Motor neuron (in vitro differentiated cells): Measurements from ENCODE around the gene GNAO1. TPM values are rescaled to one million over a fixed set of nuclear protein-coding genes. Genes with fewer than 3 reads are reported as not detected.
A peak's percentile ranks its signal among the peaks of the same experiment; 100 is the strongest.

Source experiments
- ATAC-seq, 8 experiments: fragments of 200-7000 bp; cut with Tn5 transposase; replicated peaks in 6 of 8; 2 replicates each; pipeline ENCODE4 v1.8.0; 2021; ENCODE audit warnings: mild to moderate bottlenecking in 8 of 8, moderate library complexity in 8 of 8
- H3K27ac ChIP-seq, 2 donors: fragments of 250-450 bp; sonication (Bioruptor Pico); 2 replicates each; pipeline ENCODE4 v1.9.0; 2021; ENCODE audit warnings: antibody characterized with exemption in 2 of 2, mild to moderate bottlenecking in 2 of 2, moderate library complexity in 1 of 2
- H3K4me1 ChIP-seq, 2 donors: fragments of 250-450 bp; sonication (Bioruptor Pico); replicated peaks in 1 of 2; 2 replicates each; pipeline ENCODE4 v1.6.1; 2021; ENCODE audit warnings: antibody characterized with exemption in 2 of 2, mild to moderate bottlenecking in 2 of 2, moderate library complexity in 1 of 2
- H3K4me3 ChIP-seq, 5 donors: fragments of 250-450 bp; sonication (Bioruptor Pico); 2 replicates each; pipeline ENCODE4 v1.9.0; 2021; ENCODE audit warnings: antibody characterized with exemption in 5 of 5, mild to moderate bottlenecking in 5 of 5, moderate library complexity in 4 of 5
- WGBS, 10 experiments: fragments of 450-650 bp; shearing (Covaris generic); methylation state at CpG; one replicate each; pipeline ENCODE4 v1.0.0; 2022; 5-methylcytosine and 5-hydroxymethylcytosine counted together
- in situ Hi-C, 9 experiments: fragments of 400-800 bp; cut with MboI; loops; one replicate each; pipeline ENCODE4 v1.15.0; 2021; ENCODE audit warnings: low sequenced_read_pairs in 9 of 9, low pct_unique_long_range_greater_than_20kb in 2 of 9; ENCODE audit not compliant: unreplicated experiment in 9 of 9
- total RNA-seq, 8 experiments: library from RNA; unstranded; fragments of 300-600 nt; gene quantifications; 2 replicates each; pipeline versions ENCODE4 v1.2.3 to v1.2.4, GENCODE V29; 2022

The GNAO1 gene
- total RNA-seq, 8 experiments from 2014 or later: 1.5 to 80.7 (median 44.8) TPM

DNA sequence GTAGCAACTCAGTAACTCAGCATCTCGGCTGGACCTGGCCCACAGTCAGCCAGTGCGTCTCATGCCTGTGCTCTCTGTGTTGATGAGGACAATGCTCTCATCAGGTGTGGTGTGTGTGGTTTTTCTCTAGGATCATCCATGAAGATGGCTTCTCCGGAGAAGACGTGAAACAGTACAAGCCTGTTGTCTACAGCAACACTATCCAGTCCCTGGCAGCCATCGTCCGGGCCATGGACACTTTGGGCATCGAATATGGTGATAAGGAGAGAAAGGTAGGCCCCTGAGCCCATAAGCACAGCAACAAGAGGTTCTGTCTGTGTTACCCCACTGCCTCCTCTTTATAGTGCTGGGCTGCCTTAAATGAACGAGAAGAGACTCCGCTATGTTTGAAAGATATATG, 84.5 kb downstream of the GNAO1 start:
- Histone ChIP-seq H3K27ac (no peak overlapping the region), H3K4me1 (peaks cover 0 to under 1% of the 10 kb centered on the region in 2 donors), H3K4me3 (no peak overlapping the region)
- ATAC-seq: no peak
- 81 to 100% (median 96%) methylated on average over 1 to 7 of the region's 9 CpGs; no CpG with 5 or more reads in 2 of the 10 experiments for WGBS, 10 experiments
- in situ Hi-C loops: no loop called here

DNA sequence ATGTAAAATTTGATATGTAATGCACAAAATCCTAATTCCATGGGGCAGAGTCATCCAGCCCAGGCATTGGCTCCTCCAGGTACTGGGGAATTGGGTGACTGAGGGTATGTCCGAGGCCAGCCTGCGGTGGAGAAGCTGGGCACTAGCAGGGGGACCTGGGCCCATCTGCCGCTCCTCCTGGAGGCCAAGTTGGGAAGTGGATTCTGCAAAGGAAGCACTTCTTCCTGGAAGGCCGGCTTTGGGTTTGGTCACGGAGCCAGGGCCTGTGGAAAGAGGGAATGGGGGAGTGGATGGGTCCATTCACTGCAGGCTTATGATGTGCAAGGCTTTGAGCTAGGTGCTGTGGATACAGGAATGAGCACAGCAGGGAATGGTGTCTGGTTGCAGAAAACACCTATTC, 85.8 kb downstream of the GNAO1 start:
- Histone ChIP-seq H3K4me1 (peaks cover 8 to 11% of the 10 kb centered on the region in 2 donors), H3K4me3 (no peak overlapping the region), H3K27ac (no peak overlapping the region)
- 20 to 100% (median 53%) methylated on average over 1 to 5 of the region's 5 CpGs; no CpG with 5 or more reads in 5 of the 10 experiments for WGBS, 10 experiments
- in situ Hi-C loops: no loop called here
- ATAC-seq: peak in 2 of 8 experiments; percentile 12 to 41

DNA sequence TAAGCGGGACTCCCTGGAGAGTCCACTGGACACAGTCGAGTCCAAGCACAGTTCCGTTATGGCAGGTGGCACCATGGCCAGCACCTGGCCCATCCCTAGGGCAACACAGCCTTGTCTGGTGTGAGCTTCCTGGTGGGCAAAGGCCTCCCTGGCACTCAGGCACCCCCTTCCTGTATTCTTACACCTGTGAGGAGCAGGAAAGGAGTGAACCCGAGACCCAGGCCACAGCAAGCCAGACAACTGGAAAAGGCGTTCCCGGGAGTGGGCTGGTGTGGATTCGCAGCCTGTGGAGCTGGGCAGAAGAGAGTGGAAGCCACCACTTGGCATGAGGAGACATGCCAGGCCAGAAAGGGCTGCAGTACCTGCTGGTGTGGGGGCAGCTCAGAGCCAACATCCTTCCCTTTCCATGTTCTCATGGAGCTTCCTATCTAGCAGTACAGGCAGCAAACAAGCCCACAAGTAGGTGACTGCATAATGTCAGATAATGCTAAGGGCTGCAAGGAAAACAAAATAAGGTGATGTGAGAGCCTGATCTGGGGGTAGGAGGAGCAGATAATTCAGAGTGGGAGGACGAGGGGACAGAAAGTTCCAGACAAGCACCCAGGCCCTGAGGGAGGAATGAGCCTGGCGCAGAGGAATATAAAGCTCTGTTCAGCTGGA, 87.0 kb downstream of the GNAO1 start:
- ATAC-seq: no peak
- no peak overlapping the region for H3K4me3 ChIP-seq
- H3K27ac ChIP-seq: no peak overlapping the region
- WGBS, 10 experiments: 51 to 93% (median 84%) methylated on average over 1 to 7 of the region's 9 CpGs; no CpG with 5 or more reads in 4 of the 10 experiments
- peaks cover 16 to 18% of the 10 kb centered on the region in 2 donors for H3K4me1 ChIP-seq
- in situ Hi-C loops: no loop called here

DNA sequence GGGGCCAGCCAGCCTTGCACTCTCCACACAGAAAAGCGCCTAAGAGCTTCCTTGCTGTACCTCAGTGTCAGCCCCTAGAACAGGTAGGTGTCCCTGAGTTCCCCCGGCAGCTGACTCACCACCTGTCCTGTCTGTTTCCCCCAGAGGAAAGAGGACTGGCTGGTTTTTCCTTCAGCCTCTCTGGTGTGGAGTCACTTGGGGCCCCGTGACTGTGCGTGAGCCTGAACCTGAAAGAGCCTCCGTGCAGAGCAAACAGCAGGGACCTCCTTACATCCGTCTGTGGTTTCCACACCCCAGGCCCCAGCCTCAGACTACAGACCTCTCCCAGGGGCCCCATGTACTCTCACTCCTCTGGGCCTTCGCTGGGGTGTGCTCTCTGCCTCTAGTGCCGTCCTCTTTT, 87.8 kb downstream of the GNAO1 start:
- no peak overlapping the region for H3K4me3 ChIP-seq
- in situ Hi-C loops: no loop called here
- H3K27ac ChIP-seq: no peak overlapping the region
- WGBS, 10 experiments: 10 to 100% (median 73%) methylated on average over 1 to 4 of the region's 8 CpGs; no CpG with 5 or more reads in 5 of the 10 experiments
- peaks cover 16 to 18% of the 10 kb centered on the region in 2 donors for H3K4me1 ChIP-seq
- no peak for ATAC-seq

DNA sequence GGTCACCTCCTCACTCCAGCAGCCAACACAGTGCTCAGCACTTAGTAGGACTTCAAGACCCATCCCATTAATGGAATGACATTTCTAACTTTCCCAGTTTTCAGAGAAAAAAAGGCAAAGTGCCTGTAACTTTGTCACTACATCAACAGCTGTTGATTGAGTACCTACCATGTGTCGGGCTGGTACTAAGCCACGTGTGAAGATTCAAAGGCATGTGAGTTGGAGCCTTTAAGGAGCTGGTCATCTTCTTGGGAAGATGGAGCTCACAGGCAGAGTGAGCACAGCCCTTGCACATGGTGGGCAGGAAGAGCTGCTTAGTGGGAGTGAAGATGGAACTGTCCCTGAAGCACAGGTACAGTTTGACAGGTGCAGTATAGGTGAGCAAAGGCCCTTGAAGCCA, 88.6 kb downstream of the GNAO1 start:
- ATAC-seq: no peak
- peaks cover 18 to 20% of the 10 kb centered on the region in 2 donors for H3K4me1 ChIP-seq
- WGBS, 10 experiments: 79 to 100% (median 100%) methylated on average over 1 to 2 of the region's 2 CpGs; no CpG with 5 or more reads in 5 of the 10 experiments
- in situ Hi-C loops: no loop called here
- no peak overlapping the region for H3K27ac ChIP-seq
- H3K4me3 ChIP-seq: no peak overlapping the region

DNA sequence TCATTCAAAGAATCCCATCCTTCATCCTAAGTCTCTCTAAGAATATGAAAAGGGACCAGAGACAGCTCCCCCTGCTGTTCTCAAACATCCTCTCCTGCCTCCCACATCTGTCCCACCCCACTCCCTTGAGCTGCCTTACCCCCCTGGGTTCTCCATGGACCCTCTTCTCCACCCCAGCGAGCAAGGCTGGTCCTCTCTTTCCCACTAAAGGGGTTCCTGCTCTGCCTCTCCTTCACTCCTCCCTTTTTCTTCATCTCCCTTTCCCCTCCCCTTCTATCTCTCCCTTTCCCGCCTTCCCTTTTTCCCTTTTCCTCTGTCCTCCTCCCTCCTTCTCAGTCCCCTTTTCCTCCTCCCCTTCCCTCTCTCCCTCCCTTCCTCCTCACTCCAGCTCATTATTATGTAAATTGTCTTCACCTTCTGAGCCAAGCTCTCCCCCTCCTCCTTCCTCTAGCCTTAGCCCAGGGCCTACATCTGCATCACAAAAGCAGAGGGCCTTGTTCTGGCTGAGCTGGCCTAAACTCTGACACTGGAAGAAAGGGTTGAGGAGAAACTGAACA, 90.0 kb downstream of the GNAO1 start:
- peak; percentile 75 to 97 (median 96) for ATAC-seq
- Histone ChIP-seq H3K4me1 (peaks cover 18 to 20% of the 10 kb centered on the region in 2 donors), H3K27ac (peak overlapping the region in 1 of 2 donors; percentile 23), H3K4me3 (no peak overlapping the region)
- 18 to 50% (median 20%) methylated on average over 1 to 2 of the region's 2 CpGs; no CpG with 5 or more reads in 7 of the 10 experiments for WGBS, 10 experiments
- in situ Hi-C loops: no loop called here

DNA sequence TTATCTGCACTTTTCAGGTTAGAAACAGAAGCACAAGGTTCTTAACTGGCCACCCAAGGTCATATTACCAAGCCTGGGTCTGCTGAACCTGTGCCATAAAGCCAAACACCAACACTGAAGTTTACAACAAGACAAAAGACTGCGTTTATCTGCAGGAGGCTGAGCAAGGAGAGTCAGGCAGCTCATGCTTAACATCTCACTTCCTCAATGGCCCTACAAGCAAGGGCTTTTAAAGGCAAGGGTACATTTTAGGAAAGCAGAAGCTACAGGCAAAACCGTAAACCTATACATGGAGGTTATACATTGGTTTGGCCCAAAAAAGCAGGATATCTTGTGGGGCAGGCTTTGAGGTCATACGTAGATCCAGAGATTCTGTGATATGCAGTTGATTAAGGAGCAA, 91.2 kb downstream of the GNAO1 start:
- Histone ChIP-seq H3K27ac (no peak overlapping the region), H3K4me3 (no peak overlapping the region), H3K4me1 (peaks cover 18 to 20% of the 10 kb centered on the region in 2 donors)
- WGBS, 10 experiments: 20 to 100% (median 64%) methylated on average over 1 to 3 of the region's 3 CpGs; no CpG with 5 or more reads in 2 of the 10 experiments
- no peak for ATAC-seq
- in situ Hi-C loops: no loop called here

DNA sequence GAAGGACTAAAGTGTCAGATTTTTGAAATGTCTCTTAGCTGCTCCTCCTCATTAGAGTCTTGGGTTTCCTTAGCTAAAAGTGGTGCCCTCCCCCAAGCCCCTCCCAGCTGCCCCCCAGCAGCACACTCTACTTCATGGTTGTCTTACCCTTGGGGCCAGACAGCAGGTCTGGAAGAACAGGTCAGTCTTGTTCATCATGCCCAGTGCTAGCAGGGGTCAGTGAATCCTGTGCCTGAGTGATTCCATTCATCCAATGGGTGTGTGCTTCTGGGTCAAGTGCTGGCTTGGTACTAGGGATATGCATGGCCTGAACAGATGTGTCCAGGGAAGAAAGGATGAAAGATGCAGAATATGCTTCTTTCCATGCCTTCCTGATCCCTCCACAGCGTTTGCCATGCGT, 93.2 kb downstream of the GNAO1 start:
- H3K4me1 ChIP-seq: peaks cover 18 to 23% of the 10 kb centered on the region in 2 donors
- WGBS, 10 experiments: 40 to 100% (median 58%) methylated on average over 1 to 2 of the region's 2 CpGs; no CpG with 5 or more reads in 7 of the 10 experiments
- in situ Hi-C loops: no loop called here
- no peak for ATAC-seq
- no peak overlapping the region for H3K27ac ChIP-seq
- no peak overlapping the region for H3K4me3 ChIP-seq

DNA sequence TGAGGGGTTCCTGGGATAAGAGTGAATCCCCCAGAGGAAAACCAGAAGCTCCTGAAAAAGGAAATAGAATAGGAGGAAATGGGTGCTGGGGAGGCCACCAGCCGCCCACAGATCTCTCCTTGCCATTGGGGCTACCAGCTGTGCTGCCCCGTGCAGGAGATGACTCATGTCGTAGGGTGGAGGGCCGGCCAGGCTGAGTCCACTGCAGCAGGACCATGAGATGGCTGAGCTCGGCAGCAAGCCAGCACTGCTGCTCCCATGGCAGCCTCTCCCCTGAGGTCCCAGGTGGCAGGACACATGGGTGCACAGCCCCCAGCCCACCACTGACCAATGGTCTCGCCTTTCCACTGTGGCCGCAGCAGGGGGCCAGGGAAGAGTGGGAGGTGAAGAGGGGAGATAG, 95.5 kb downstream of the GNAO1 start:
- Histone ChIP-seq H3K27ac (no peak overlapping the region), H3K4me1 (peaks cover 10 to 17% of the 10 kb centered on the region in 2 donors), H3K4me3 (no peak overlapping the region)
- in situ Hi-C loops: no loop called here
- 88% methylated on average over 3 of the region's 7 CpGs; no CpG with 5 or more reads in 9 of the 10 experiments for WGBS, 10 experiments
- ATAC-seq: peak in 2 of 8 experiments; percentile 81 to 96

DNA sequence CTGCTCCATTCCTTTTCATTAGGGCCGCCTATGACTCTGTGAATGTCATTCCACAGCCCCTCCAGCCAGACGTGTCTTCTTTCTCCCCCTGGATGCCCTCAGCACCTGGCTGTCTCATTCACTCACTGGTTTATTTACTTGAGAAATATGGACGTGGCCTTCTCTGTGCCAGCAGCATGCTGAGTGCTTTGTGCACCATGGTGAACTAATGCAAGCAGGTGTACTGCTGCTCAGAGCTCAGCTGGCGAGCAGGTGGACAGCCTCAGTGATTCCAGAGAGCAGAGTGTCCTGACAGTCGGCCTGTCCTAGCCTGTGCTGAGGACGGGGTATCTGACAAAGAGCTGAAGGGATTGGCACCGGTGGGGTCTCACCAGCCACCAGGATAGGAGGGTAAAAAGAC, 96.7 kb downstream of the GNAO1 start:
- 30 to 100% (median 77%) methylated on average over 1 to 3 of the region's 7 CpGs; no CpG with 5 or more reads in 4 of the 10 experiments for WGBS, 10 experiments
- H3K4me3 ChIP-seq: no peak overlapping the region
- peak in 1 of 8 experiments; percentile 50 for ATAC-seq
- in situ Hi-C loops: no loop called here
- H3K27ac ChIP-seq: no peak overlapping the region
- peaks cover 0 to 7% of the 10 kb centered on the region in 2 donors for H3K4me1 ChIP-seq

DNA sequence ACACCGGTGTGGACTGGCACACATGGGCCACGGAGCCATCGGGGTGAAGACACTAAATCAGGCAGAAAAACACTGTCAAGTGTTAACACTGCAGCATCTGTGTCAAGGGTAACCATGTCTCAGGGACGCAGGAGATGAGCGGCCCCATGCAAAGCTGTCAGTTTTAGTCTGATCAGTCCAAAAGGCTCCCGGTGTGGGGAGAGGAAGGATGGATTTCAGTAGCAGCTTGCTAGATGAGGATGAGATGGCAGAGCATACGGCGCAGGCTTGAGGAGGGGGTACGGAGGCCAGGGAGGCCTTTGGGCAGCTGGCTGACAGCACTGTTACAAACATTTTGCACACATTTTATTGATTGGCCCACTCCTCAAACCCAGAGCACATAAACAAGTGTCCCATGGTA, 98.1 kb downstream of the GNAO1 start:
- 17 to 100% (median 94%) methylated on average over 1 to 9 of the region's 9 CpGs; no CpG with 5 or more reads in 4 of the 10 experiments for WGBS, 10 experiments
- no peak for ATAC-seq
- in situ Hi-C loops: no loop called here
- no peak overlapping the region for H3K27ac ChIP-seq
- no peak overlapping the region for H3K4me3 ChIP-seq
- peaks cover 4 to 10% of the 10 kb centered on the region in 2 donors for H3K4me1 ChIP-seq

DNA sequence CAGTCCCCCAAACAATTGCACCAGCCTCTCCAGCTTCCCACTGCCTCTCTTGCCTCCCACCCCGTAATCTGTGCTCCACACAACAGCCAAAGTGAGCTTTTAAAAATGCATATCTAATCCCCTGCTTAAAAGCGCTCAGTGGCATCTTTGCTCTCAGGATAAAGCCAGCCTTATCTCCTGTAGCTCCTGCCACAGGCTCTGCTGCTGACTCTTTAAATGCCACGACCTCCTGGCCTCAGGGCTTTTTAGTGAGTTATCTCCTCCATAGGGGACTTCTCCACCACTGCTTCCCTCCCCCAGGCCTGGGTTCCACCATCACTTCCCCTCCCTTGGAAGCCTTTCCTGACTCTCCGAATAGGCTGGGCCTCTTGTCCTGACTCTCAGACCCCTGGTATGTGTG, 98.6 kb downstream of the GNAO1 start:
- in situ Hi-C loops: no loop called here
- no peak overlapping the region for H3K27ac ChIP-seq
- peaks cover 8 to 10% of the 10 kb centered on the region in 2 donors for H3K4me1 ChIP-seq
- H3K4me3 ChIP-seq: no peak overlapping the region
- whole genome bisulfite sequencing, 10 experiments: 0 to 100% (median 71%) methylated on average over 1 to 2 of the region's 4 CpGs; no CpG with 5 or more reads in 5 of the 10 experiments
- ATAC-seq: no peak

DNA sequence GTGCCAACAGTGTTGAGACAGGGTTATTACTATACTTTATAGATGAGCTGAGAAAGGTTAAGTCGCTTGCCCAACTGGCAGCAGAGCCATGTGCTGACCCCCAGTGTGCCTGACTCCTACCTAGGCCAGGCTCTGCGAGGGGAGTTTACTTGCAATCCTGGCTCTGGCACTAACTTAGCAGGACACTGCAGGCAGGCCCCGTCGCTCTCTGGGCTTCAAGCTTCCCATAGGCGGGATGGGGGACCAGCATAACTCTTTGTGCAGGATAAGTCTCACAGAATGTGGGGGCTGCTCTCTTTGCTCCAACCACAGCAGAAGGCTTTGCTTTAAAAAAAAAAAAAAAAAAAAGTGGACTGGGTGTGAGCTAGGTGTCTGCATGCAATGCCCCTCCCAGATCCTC, 102.7 kb downstream of the GNAO1 start:
- ATAC-seq: peak in 1 of 8 experiments; percentile 21
- Histone ChIP-seq H3K4me1 (peaks cover 39 to 41% of the 10 kb centered on the region in 2 donors), H3K27ac (no peak overlapping the region), H3K4me3 (no peak overlapping the region)
- WGBS, 10 experiments: 47 to 100% (median 73%) methylated on average over 1 to 5 of the region's 5 CpGs; no CpG with 5 or more reads in 3 of the 10 experiments
- in situ Hi-C loops: no loop called here
